Measurements from ENCODE around the gene SCUBE1. TPM values are rescaled to one million over a fixed set of nuclear protein-coding genes. Genes with fewer than 3 reads are reported as not detected.

Gene SCUBE1
- total RNA-seq, 1 donor from 2014 or later = 25.9 TPM

DNA sequence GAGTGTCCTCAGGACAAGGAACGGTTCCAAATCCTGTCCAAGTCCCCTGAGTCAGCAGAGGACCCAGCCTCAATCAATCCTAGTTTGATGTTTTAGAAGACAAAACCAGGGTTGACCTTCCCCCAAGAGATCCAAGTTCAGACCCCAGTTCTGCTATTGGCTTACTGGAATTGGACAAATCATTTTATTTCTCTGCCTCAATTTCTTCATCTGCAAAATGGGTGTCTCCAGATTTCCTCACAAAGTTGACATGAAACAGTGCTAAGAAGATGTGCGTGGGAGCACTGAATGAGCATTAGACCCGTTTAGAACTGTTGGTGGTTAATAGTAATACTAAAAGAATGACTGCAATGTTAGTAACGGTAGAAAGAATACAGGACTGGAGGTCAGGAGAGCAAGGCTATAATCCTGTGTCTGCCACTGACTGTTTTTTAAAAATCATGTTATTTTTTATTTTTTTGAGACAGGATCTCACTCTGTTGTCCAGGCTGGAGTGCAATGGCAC lies 32.8 kb upstream of the SCUBE1 start:
- H3K27ac ChIP-seq = no peak overlapping the region
- H3K9me3 ChIP-seq (ENCODE audit: low read depth) = no peaks in the 10 kb centered on the region
- Mint-ChIP-seq H3K27ac (no peak overlapping the region), H3K4me3 (no peak overlapping the region), H3K9me3 (peaks cover 3% of the 10 kb centered on the region), H3K27me3 (ENCODE audit: insufficient read depth, low read depth) (peaks cover 17% of the 10 kb centered on the region), H3K36me3 (no peaks in the 10 kb centered on the region), H3K4me1 (peaks cover 29% of the 10 kb centered on the region)
- no peak overlapping the region for H3K4me3 ChIP-seq
- peaks cover 6% of the 10 kb centered on the region for H3K4me1 ChIP-seq
- H4K20me1 ChIP-seq (ENCODE audit: low read depth) = no peaks in the 10 kb centered on the region
- no peaks in the 10 kb centered on the region for H3K36me3 ChIP-seq
- no peak overlapping the region for H3K9ac ChIP-seq
- TF ChIP-seq, protein P1, sequence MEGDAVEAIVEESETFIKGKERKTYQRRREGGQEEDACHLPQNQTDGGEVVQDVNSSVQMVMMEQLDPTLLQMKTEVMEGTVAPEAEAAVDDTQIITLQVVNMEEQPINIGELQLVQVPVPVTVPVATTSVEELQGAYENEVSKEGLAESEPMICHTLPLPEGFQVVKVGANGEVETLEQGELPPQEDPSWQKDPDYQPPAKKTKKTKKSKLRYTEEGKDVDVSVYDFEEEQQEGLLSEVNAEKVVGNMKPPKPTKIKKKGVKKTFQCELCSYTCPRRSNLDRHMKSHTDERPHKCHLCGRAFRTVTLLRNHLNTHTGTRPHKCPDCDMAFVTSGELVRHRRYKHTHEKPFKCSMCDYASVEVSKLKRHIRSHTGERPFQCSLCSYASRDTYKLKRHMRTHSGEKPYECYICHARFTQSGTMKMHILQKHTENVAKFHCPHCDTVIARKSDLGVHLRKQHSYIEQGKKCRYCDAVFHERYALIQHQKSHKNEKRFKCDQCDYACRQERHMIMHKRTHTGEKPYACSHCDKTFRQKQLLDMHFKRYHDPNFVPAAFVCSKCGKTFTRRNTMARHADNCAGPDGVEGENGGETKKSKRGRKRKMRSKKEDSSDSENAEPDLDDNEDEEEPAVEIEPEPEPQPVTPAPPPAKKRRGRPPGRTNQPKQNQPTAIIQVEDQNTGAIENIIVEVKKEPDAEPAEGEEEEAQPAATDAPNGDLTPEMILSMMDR (IDR thresholded peaks at IDR 0.05) = no peak
- TF ChIP-seq EZH2phosphoT487 (IDR thresholded peaks at IDR 0.05) (no peak), EZH2 (IDR thresholded peaks at IDR 0.05) (no peak)
- no peak for DNase-seq (ENCODE audit: low spot score)
- H3K79me2 ChIP-seq (ENCODE audit: low read depth) = no peaks in the 10 kb centered on the region
- H2AFZ ChIP-seq (replicated peaks) = no peak overlapping the region
- H3K4me2 ChIP-seq = no peak overlapping the region
- H3F3A ChIP-seq (ENCODE audit: low read depth) = peaks cover 7% of the 10 kb centered on the region
- H3K27me3 ChIP-seq = no peaks in the 10 kb centered on the region

- H3K4me1 ChIP-seq = peaks cover 25% of the 10 kb centered on the region
- H3K4me3 ChIP-seq = no peak overlapping the region
- peaks cover 1% of the 10 kb centered on the region for H3K9me3 Mint-ChIP-seq
- no peaks in the 10 kb centered on the region for H3K9me3 ChIP-seq (ENCODE audit: low read depth)
- peaks cover 10% of the 10 kb centered on the region for H3F3A ChIP-seq (ENCODE audit: low read depth)
- H3K27me3 ChIP-seq = peaks cover 7% of the 10 kb centered on the region
- H3K27ac Mint-ChIP-seq = peak overlapping the region; percentile 26
- no peaks in the 10 kb centered on the region for H4K20me1 ChIP-seq (ENCODE audit: low read depth)
- peak overlapping the region; percentile 36 for H2AFZ ChIP-seq (replicated peaks)
- H3K27ac ChIP-seq = no peak overlapping the region
- H3K36me3 Mint-ChIP-seq = no peaks in the 10 kb centered on the region
- peaks cover 26% of the 10 kb centered on the region for H3K27me3 Mint-ChIP-seq (ENCODE audit: insufficient read depth, low read depth)
- peaks cover 28% of the 10 kb centered on the region for H3K4me1 Mint-ChIP-seq
- no peak overlapping the region for H3K4me3 Mint-ChIP-seq
- H3K79me2 ChIP-seq (ENCODE audit: low read depth) = no peaks in the 10 kb centered on the region
- no peak overlapping the region for H3K9ac ChIP-seq
- H3K36me3 ChIP-seq = no peaks in the 10 kb centered on the region
- TF ChIP-seq, protein P1 (IDR thresholded peaks at IDR 0.05) = no peak
- TF ChIP-seq EZH2 (IDR thresholded peaks at IDR 0.05) (no peak), EZH2phosphoT487 (IDR thresholded peaks at IDR 0.05) (no peak)
- peak overlapping the region; percentile 41 for H3K4me2 ChIP-seq
- no peak for DNase-seq (ENCODE audit: low spot score)
These were observed 26.9 kb upstream of the SCUBE1 start for GRCh38 chr22:43370036-43370435.

- Mint-ChIP-seq H3K27ac (peak overlapping the region; percentile 13), H3K27me3 (ENCODE audit: insufficient read depth, low read depth) (peaks cover 26% of the 10 kb centered on the region), H3K36me3 (no peaks in the 10 kb centered on the region), H3K4me1 (peaks cover 47% of the 10 kb centered on the region), H3K4me3 (no peak overlapping the region), H3K9me3 (no peaks in the 10 kb centered on the region)
- peaks cover 59% of the 10 kb centered on the region for H3K4me1 ChIP-seq
- H3K27ac ChIP-seq = no peak overlapping the region
- no peak overlapping the region for H3K4me2 ChIP-seq
- H4K20me1 ChIP-seq (ENCODE audit: low read depth) = no peaks in the 10 kb centered on the region
- TF ChIP-seq, protein P1 (IDR thresholded peaks at IDR 0.05) = no peak
- no peak for TF ChIP-seq EZH2phosphoT487 (IDR thresholded peaks at IDR 0.05)
- no peak for TF ChIP-seq EZH2 (IDR thresholded peaks at IDR 0.05)
- H2AFZ ChIP-seq (replicated peaks) = no peak overlapping the region
- DNase-seq (ENCODE audit: low spot score) = no peak
- H3K27me3 ChIP-seq = peaks cover 7% of the 10 kb centered on the region
- H3K9ac ChIP-seq = no peak overlapping the region
- H3K9me3 ChIP-seq (ENCODE audit: low read depth) = no peaks in the 10 kb centered on the region
- peaks cover 36% of the 10 kb centered on the region for H3F3A ChIP-seq (ENCODE audit: low read depth)
- H3K4me3 ChIP-seq = no peak overlapping the region
- H3K36me3 ChIP-seq = no peaks in the 10 kb centered on the region
- no peaks in the 10 kb centered on the region for H3K79me2 ChIP-seq (ENCODE audit: low read depth)
These were observed 22.7 kb upstream of the SCUBE1 start for GRCh38 chr22:43365715-43366440.
